Chondrocyte (in vitro differentiated cells): ENCODE results near the gene SPEF1. TPM values are rescaled to one million over a fixed set of nuclear protein-coding genes. Genes with fewer than 3 reads are reported as not detected.

ENCODE experiments used
- DNase-seq: peaks from one replicate; pipeline ENCODE4 v3.0.0; 2021; ENCODE audit warnings: mixed read lengths, low spot score
- H3K27ac Mint-ChIP-seq: one replicate; pipeline ENCODE4 v1.8.0; 2021; ENCODE audit warnings: mild to moderate bottlenecking, moderate library complexity, mixed read lengths; ENCODE audit not compliant: unreplicated experiment
- H3K27me3 Mint-ChIP-seq: 2 replicates; pipeline ENCODE4 v1.8.0; 2021; ENCODE audit warnings: low read depth, mixed read lengths
- H3K36me3 Mint-ChIP-seq: 2 replicates; pipeline ENCODE4 v1.8.0; 2021; ENCODE audit warnings: low read depth, mixed read lengths
- H3K4me1 Mint-ChIP-seq: 2 replicates; pipeline ENCODE4 v1.8.0; 2021; ENCODE audit warnings: low read depth, mild to moderate bottlenecking, mixed read lengths
- H3K4me3 Mint-ChIP-seq: one replicate; pipeline ENCODE4 v1.8.0; 2021; ENCODE audit warnings: mild to moderate bottlenecking, moderate library complexity, mixed read lengths; ENCODE audit not compliant: unreplicated experiment
- H3K9me3 Mint-ChIP-seq: 2 replicates; pipeline ENCODE4 v1.8.0; 2021; ENCODE audit warnings: low read depth, mixed read lengths
- total RNA-seq: library from RNA; stranded (reverse); gene quantifications from 3 replicates; pipeline ENCODE4 v1.2.1, GENCODE V29; 2021
- TF ChIP-seq, protein P1 (sequence below): fragments of 200-600 bp; sonication (generic); IDR thresholded peaks from 2 replicates; pipeline ENCODE4 v1.5.0; 2021; ENCODE audit warnings: antibody characterized with exemption, mild to moderate bottlenecking, moderate library complexity

Gene SPEF1
- total RNA-seq, 1 donor from 2014 or later = 0.12 TPM

GRCh38 chr20:3786126-3786484, 4.9 kb upstream of the SPEF1 start:
- TF ChIP-seq, protein P1, sequence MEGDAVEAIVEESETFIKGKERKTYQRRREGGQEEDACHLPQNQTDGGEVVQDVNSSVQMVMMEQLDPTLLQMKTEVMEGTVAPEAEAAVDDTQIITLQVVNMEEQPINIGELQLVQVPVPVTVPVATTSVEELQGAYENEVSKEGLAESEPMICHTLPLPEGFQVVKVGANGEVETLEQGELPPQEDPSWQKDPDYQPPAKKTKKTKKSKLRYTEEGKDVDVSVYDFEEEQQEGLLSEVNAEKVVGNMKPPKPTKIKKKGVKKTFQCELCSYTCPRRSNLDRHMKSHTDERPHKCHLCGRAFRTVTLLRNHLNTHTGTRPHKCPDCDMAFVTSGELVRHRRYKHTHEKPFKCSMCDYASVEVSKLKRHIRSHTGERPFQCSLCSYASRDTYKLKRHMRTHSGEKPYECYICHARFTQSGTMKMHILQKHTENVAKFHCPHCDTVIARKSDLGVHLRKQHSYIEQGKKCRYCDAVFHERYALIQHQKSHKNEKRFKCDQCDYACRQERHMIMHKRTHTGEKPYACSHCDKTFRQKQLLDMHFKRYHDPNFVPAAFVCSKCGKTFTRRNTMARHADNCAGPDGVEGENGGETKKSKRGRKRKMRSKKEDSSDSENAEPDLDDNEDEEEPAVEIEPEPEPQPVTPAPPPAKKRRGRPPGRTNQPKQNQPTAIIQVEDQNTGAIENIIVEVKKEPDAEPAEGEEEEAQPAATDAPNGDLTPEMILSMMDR = no peak
- no peaks in the 10 kb centered on the region for H3K27me3 Mint-ChIP-seq
- H3K4me3 Mint-ChIP-seq = peak overlapping the region; percentile 83
- no peaks in the 10 kb centered on the region for H3K9me3 Mint-ChIP-seq
- H3K4me1 Mint-ChIP-seq = peaks cover 42% of the 10 kb centered on the region
- H3K27ac Mint-ChIP-seq = peak overlapping the region; percentile 86
- H3K36me3 Mint-ChIP-seq = no peaks in the 10 kb centered on the region
- no peak for DNase-seq

- TF ChIP-seq, protein P1 = no peak
- Mint-ChIP-seq H3K4me1 (peaks cover 49% of the 10 kb centered on the region), H3K36me3 (no peaks in the 10 kb centered on the region), H3K4me3 (peak overlapping the region; percentile 66), H3K9me3 (no peaks in the 10 kb centered on the region), H3K27ac (no peak overlapping the region), H3K27me3 (no peaks in the 10 kb centered on the region)
- no peak for DNase-seq
Measured at GRCh38 chr20:3785240-3786125, 4.2 kb upstream of the SPEF1 start.

DNA sequence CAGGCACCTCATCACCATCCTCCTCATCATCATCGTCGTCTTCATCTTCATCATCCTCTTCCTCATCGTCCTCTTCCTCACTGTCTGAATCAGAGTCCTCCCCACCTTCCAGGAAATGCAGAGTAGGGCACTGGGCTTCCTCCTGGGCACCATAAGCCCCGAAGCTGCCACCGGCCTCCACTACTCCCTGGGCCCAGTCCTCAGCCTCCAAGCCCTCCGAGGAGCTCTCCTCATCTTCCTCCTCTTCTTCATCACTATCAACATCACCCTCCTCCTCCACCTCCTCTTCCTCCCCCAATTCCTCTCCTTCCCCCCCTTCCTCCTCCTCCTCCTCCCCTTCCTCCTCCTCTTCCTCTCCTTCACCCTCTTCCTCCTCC, 3.6 kb upstream of the SPEF1 start:
- DNase-seq = no peak
- H3K27me3 Mint-ChIP-seq = no peaks in the 10 kb centered on the region
- no peaks in the 10 kb centered on the region for H3K9me3 Mint-ChIP-seq
- TF ChIP-seq, protein P1 = no peak
- H3K4me3 Mint-ChIP-seq = peak overlapping the region; percentile 66
- peak overlapping the region; percentile 6 for H3K27ac Mint-ChIP-seq
- H3K36me3 Mint-ChIP-seq = no peaks in the 10 kb centered on the region
- H3K4me1 Mint-ChIP-seq = peaks cover 50% of the 10 kb centered on the region

- H3K4me3 Mint-ChIP-seq = peak overlapping the region; percentile 66
- no peak for DNase-seq
- no peaks in the 10 kb centered on the region for H3K9me3 Mint-ChIP-seq
- no peaks in the 10 kb centered on the region for H3K36me3 Mint-ChIP-seq
- TF ChIP-seq, protein P1 = no peak
- H3K27ac Mint-ChIP-seq = peak overlapping the region; percentile 6
- H3K27me3 Mint-ChIP-seq = no peaks in the 10 kb centered on the region
- peaks cover 50% of the 10 kb centered on the region for H3K4me1 Mint-ChIP-seq
Measured at GRCh38 chr20:3784216-3784853, 3.1 kb upstream of the SPEF1 start.

DNA sequence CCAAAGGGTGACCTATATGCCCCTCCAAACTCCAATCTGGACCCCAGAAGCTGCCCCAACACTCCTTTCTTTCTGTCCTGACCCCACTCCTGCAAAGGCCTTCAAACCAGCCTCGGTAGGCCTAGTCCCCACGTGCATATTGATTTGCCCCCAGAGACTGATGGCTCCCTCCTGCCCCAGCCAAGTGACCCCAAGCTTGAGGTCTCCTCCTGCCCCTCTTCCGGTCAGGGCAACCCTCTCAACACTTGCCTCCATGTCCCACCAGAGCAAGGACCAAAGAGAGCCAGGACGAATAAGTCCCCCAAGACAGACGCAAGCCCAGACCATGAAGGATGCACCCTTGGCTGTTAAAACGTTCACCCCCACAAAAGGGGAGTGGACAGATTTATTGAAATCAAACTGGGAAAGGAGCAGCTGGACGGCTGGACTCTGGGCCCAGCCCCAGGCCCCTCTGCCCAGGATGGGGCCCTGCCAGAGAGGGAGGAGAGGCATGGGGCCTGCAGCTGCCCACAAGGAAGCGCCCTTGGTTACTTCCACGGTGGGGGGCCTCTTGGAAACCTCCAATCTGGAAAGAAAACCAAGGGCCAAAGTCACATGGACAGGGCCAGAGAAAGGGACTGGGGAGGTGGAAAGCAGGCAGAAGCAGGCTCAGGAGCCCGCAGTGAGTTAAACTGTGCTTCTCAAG, 2.4 kb upstream of the SPEF1 start:
- peak overlapping the region; percentile 9 for H3K4me3 Mint-ChIP-seq
- TF ChIP-seq, protein P1 = no peak
- DNase-seq = no peak

More for the DNA sequence above, 2.4 kb upstream of the SPEF1 start:
- Mint-ChIP-seq H3K4me1 (peaks cover 50% of the 10 kb centered on the region), H3K27ac (peak overlapping the region; percentile 59), H3K9me3 (no peaks in the 10 kb centered on the region), H3K36me3 (no peaks in the 10 kb centered on the region), H3K27me3 (no peaks in the 10 kb centered on the region)
